GM19467 (cell line): ENCODE data around the gene SOD2.
A peak's percentile ranks its signal among the peaks of the same experiment; 100 is the strongest.
"Not testable (repeated sequence)": the region's sequence is repeated elsewhere in the genome, so short reads cannot be mapped to it uniquely, and the experiment has no call there.

ENCODE experiments used
- ATAC-seq: cut with Tn5 transposase; IDR thresholded peaks from one replicate; pipeline ENCODE4 v1.9.1; 2021; ENCODE audit warnings: mild to moderate bottlenecking, moderate library complexity; ENCODE audit not compliant: unreplicated experiment

SOD2 gene

DNA sequence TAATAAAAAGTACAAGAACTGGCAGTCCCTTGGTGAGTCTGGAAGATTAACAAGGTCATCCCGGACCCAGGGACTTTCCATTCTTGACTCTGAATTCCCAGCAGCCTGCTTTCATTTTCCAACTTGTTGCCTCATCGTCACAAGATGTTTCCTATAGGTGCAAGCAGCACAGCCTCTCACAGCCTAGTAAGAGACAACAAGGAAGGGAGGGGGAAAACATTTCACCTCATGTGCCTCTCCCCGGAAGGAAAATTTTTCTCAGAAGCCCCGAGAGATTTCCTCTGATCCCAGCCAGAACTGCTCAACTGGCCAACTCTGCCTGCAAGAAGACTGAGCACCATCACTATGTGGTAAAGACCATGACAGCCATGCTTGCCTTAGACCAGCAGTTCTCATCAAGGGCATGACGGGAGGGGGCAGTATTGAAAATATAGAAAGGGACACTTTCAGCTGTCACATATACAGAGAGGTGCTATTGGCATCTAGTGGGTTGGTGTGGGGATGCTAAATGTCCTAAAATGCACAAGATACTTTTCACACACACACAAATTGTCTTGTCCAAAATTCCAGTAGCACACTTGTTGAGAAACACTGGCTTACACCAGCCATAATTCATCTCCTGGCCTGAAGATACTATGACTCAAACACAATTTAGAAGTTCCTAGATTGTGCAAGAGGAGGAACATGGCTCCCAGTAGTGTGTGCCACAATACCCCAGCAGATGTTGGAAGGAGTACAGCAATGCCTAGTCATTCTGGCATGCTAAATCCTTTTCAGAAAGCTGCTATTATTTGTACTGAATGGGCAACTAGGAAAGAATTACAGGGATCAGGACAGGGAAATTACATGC is 23.4 kb upstream of the SOD2 start:
- ATAC-seq = no peak

DNA sequence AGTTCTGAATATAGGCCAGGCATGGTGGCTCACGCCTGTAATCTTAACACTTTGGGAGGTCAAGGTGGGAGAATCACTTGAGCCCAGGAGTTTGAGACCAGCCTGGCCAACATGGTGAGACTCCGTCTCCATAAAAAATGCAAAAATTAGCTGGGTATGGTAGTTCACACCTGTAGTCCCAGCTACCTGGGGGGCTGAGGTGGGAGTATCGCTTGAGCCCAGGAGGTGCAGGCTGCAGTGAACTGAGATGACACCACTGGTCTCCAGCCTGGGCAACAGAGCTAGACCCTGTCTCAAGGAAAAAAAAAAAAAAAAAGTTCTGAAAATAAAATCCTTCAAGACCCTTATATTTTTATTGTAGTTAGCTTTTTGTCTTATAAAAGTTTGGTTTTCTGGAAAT is 22.6 kb upstream of the SOD2 start:
- no peak for ATAC-seq

DNA sequence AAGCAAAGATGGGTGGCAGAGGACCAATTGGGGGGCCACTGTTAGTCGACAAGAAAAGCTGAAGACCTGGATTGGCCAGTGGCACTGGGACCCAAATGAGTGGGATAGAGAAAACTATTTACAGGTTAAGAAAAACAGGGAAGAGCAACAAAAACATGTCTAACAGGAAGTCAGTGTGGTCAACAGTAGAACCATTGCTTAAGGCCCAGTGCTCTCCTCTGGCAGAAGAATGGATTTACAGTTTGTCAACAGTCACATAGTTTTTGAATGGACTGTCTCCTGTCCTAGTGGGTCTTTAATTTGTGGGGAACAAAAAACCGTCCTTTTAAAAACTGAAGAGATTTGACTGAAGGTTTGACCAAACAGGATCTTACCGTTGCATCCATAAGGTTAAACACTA is 22.1 kb upstream of the SOD2 start:
- no peak for ATAC-seq

DNA sequence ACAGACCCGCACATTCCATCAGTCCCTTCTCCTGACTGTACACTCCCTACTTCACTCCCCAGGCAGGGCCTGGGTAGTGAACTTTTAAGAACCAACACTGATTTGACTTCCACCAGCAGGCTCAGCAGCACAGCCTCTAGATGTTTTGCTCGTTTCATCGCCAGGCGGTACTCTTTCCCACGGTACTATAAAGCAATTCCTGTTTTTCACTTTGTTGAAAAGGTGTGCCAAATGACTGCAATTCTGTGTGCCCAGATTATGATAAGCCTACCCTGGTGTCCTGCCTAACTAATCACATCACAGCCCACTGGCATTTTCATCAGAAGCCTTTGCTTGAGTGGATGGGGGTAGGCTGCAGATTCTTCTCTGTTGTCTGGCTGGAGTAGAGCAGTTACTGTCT is 21.4 kb upstream of the SOD2 start:
- no peak for ATAC-seq

DNA sequence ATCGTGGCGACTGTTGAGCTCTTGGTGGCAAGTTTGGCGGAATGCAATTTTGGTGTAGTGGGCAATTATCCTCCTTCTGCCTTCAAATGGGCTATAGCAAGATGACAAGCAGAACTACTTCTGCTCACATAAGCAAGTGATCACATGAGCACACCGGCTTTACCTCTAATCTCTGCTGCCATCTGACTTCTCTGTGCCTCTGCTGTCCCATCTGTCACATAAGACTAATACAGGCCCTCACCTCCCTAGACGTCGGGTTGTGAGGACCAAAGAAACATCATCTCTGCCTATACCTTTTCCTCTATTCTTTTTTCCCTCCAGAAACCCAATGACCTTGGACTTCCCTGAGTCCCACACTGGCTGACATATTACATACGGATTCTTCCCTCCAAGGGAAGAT is 20.9 kb upstream of the SOD2 start:
- ATAC-seq = no peak

DNA sequence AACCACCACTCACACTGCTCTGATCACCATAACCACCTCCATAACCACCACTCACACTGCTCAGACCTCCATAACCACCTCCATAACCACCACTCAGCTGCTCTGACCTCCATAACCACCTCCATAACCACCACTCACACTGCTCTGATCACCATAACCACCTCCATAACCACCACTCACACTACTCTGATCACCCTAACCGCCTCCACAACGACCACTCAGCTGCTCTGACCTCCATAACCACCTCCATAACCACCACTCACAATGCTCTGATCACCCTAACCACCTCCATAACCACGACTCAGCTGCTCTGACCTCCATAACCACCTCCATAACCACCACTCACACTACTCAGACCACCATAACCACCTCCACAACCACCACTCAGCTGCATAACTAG is 19.3 kb upstream of the SOD2 start:
- not testable (repeated sequence) for ATAC-seq

DNA sequence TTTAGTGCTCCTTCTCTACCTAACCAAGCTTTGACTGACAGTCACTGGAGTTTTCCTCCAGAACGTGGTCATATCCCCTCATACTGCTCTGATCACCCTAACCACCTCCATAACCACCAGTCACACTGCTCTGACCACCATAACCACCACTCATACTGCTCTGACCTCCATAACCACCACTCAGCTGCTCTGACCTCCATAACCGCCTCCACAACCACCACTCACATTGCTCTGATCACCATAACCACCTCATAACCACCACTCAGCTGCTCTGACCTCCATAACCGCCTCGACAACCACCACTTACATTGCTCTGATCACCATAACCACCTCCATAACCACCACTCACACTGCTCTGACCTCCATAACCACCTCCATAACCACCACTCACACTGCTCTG is 17.6 kb upstream of the SOD2 start:
- not testable (repeated sequence) for ATAC-seq

DNA sequence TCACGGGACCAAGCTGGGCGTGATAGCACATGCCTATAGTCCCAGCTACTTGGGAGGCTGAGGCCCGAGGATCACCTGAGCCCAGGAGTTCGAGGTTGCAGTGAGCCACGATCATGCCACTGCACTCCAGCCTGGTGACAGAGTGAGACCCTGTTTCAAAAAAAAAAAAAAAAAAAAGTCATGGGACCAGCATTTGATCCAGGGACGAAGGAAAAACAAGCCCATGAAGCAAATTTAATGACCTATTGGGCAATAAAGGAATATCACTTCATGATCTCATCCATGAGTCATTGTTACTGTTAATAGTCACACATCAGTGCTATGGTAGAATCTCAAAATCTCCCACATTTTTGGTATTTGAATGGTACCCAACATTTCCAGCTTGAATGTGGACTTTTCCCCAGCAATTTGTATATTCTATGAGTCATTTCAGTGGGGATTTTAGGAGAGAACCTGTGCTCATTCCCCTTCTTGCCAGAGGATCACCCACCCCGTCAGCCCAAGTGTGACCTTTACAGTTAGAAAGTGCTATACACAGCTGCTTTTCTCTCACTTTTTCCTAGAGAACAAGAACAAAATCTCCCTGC is 8.5 kb upstream of the SOD2 start:
- no peak for ATAC-seq

DNA sequence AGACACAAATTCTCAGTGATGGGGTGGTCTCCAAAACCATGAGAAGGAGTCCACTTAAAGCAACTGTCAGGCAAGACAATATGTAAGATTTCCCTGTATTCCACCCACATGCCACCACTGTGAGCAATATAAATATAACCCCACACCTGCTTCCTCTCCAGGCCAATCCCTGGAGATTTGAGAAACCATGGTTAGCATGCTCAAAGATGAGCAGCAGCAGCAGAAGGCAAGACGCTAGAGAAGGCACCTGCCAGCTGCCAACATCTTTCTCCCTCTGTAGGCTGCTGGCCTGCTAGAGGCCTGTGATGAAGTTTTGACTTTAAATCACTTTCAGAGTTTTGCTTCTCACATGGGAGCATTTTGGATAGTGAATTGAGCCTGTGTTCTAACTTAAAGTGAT is 7.9 kb upstream of the SOD2 start:
- no peak for ATAC-seq

DNA sequence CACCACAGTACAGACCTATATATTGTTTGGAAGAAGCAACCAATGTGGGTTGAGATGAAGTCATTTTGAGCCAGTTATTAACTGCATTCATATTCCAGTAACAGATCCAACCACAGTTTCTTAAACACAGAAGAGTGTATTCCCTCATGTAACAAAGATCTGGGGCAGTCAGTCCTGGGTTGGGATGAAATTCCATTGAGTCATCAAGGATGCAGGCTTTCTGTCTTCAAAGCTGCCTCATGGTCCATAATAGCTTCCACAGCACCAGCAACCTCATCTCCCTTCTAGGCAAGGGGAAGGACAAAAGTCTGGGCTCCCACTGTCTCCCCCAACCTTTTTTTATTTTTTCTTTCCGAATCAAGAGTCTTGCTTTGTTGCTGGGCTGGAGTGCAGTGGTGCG is 2.9 kb upstream of the SOD2 start:
- ATAC-seq = no peak

DNA sequence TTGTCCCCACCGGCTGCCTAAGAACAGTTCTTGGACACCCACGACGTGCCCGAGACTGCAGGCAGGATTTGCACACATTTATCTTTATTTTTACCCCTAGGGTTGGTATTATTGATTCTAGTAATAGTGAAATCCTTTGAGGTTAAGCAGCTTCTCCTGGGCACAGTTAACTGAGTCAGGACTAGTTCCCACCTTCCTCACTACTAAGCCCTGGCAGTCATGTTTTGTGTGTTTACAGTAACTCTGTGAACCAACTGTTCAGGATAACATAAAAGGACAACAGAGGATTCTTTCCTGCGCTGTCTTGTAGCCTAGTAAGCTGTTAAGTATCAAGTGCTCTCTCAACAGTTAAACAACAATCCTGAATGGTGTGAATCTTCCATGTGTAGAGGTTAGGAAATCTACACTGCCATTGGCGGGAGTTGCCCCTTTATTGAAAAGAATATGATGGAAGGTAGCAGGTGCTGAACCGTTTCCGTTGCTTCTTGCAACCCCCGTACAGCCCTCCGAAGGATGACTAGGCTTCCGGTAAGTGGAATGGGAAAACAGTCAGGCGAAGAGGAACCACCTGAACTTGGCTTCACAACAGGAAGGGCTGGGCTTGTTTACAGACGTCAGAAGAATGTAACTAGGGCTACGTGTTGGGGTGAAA is 979 bp upstream of the SOD2 start:
- ATAC-seq = no peak

DNA sequence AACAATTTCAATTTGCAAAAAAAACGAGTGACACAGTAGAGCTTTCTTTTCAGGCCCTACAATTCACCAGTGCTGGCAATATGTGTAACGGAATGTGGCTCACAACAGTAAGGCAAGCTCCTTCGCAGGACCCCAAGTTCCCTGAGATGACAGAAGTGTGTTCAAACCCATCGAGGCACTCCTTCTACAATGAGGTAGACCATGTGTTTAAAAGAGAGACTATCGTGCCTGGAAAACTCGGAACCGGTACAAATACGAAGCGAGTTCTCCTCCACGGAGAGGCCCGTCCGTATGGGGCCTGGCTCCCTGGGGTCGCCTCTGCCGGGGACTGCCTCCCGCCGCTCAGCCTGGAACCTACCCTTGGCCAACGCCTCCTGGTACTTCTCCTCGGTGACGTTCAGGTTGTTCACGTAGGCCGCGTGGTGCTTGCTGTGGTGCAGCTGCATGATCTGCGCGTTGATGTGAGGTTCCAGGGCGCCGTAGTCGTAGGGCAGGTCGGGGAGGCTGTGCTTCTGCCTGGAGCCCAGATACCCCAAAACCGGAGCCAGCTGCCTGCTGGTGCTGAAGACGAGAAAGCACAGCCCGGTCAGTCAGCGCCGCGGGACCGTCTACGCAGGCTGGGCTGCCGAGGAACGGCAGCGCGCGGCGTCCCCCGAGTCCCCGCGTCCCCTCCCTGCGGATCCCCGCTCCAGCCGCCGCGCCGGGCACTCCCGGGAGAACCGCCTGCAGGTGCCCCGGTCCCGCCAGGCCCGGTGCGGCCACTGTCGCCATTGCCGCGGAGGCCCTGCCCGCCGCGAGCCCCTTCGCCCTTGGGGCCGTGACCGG is 526 bp downstream of the SOD2 start:
- ATAC-seq = peak; percentile 29

DNA sequence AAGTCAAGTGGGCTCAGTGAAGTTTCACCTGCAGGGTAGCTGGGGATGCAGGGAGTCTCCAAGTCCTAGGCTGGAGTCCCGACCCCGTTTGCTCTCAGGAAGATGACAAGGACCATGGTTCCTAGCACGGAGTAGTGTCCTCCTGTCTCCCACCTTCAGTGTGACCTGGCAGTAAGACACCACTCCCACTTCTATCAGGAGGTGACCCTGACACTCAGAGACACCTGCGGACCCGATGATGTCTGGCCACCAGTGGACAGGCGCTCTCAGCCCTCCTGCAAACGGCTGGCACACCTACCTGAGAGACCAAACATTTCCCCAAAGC is 1.1 kb downstream of the SOD2 start:
- no peak for ATAC-seq

DNA sequence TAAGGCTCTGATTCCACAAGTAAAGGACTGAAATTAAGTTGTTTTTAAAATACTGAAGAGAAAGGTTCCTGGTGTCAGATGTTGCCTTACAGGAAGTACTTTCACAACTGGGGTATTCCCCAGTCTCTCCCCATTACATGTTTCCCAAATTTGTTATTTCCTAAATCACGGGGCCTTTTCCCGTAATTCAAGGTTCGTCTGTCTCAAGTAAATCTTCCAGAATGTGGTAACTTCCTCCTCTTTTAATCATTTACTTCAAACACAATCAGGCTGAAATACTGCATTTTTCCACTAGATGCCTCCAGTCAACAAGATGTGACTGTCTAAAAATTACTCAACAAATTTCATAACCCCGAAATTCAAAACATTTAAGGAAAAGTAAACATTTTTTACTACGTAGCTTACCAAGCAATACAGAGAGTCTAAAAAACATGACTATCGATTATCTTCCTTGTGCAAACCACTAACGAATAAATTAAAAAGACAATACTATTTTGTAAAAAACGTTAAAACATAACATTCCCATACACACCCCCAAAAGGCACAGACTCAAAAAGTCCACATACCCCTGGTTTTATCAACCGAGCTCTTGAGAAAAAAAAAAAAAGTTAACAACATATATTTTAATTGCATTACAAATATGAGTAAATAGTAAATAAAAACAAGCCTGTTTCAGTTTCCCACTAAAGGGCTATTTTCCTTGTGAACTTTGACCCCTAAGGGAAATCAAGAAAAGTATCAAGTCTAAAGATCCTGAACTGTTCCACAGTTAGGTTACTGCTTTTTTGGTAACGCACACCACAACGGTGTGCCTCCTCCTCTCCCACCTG is 1.7 kb downstream of the SOD2 start:
- no peak for ATAC-seq

DNA sequence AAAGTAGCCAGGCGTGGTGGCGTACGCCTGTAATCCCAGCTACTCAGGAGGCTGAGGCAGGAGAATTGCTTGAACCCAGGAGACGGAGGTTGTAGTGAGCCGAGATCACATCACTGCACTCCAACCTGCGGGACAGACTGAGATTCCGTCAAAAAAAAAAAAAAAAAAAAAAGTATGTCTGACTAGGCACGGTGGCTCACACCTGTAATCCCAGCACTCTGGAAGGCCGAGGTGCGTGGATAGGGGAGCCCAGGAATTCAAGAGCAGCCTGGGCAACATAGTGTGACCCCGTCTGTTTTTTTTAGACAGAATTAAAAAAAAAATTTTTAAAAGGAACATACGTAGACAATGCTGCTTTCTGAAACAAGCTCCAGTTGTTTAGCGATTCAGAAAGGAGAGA is 2.9 kb downstream of the SOD2 start:
- not testable (repeated sequence) for ATAC-seq

DNA sequence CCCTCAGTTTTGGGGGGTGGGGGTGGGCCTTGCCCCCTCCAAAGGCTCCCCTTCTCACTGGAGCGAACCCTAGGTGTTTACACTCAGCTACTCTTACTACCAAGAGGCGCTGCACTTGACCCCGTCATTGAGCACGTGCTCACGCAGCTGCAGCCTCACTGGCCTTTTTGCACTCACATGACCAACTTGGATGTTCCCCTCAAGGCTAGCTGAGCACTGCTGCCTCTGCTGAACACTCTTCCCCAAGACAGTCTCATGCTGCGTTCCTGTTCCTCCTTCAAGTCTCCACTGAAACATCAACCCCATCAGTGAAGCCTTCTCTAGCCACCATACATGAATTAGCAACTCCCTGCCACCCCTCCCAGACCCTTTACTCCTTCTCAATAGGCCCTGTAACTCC is 4.0 kb downstream of the SOD2 start:
- no peak for ATAC-seq

DNA sequence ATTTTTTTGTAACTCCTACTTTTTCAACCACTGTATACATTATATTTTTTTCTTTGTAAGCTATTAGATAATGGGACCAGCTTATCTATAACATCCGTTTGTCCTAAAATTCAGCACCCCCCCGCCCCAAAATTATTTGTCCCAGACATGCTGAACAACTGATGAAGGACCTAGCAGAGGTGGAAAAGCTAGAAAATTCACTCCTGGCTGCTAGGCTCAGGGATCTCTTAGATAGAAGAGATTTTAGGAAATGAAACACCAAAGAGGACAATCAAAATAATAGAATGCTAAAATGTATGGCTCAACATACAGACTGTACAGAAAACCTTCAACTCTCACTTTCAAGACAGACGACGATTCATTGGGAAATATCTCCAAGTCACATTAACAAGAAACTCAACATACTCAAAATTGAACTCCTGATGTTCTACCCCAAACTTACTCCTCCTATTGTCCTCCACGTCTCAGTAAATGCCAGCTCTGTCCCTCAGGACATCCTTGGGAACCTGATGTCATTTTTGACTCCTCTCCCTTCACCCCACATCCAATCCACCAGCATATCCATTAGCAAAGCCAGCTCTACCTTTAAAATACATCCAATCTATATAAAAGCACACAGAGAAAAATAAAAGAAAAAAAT is 4.7 kb downstream of the SOD2 start:
- ATAC-seq = no peak

DNA sequence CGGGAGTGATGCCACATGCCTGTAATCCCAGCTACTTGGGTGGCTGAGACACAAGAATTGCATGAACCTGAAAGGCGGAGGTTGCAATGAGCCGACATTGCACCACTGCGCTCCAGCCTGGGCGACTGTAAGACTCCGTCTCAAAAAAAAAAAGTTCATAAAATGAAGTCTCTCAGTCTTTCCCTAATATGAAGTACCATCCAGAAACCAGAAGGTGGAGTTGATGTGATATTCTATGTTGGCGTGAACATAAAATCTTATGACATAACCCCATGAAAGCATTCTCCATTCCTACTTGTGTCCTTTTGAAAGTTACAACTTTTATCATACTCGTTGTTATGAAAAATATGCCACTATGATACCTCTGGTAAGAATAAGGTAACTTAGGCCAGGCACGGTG is 5.7 kb downstream of the SOD2 start:
- ATAC-seq = no peak

DNA sequence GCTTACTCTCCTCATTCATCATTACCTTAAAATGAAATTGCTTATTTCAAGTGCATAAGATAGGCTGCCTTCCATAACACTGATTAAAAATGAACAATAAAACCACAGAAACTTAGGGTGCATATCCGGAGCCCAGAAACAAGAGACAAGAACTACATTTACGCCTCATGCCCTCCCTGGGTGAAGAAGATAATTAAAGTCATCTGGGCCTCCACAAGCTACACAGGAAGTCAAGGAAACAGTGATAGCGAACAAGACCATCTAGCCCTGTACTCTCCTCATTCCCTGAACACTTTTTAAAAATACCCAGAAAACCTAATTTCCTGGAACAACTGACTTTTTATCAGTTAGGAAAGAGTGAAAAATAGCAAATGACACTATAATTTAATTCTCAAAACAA is 6.3 kb downstream of the SOD2 start:
- ATAC-seq = no peak

DNA sequence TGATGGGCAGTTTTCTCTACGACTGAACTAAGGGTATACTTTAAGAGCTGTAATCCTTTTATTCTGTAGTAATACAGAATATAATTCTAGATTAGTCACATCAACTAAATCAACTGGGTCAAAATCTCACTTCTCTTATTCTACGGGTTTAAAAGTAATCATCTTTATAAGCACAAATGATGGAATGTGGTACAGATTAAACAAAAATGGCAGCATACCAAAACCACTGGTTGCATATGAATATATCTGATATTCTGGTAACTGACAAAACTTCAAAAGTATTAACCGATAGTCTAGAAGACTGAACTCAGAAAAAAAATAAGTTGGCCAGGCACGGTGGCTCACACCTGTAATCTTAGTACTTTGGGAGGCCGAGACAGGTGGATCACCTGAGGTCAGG is 7.0 kb downstream of the SOD2 start:
- ATAC-seq = no peak
